Stimulated activated CD4-positive, alpha-beta T cell treated with anti-CD3 and anti-CD28 coated beads, Interleukin-12 subunit alpha, Interleukin-12 subunit beta, amount 100 ng/mL, for 48 hours (primary cell): ENCODE measurements around the gene EOMES.
"Not testable (repeated sequence)": the region's sequence is repeated elsewhere in the genome, so short reads cannot be mapped to it uniquely, and the experiment has no call there.

Experiments
- DNase-seq, 3 donors: peaks; one replicate each; pipeline ENCODE4 v3.0.0-alpha.2; 2020; ENCODE audit warnings: low read depth in 2 of 3, low spot score in 1 of 3

EOMES gene

GRCh38 chr3:27721717-27722564 lies at the start of gene EOMES:
TSS of gene EOMES (minus strand) at chr3:27722323. CDS start at chr3:27722294, 29 bp downstream.
- DNase-seq: peak in 2 of 3 donors; percentile 53 to 60

DNA sequence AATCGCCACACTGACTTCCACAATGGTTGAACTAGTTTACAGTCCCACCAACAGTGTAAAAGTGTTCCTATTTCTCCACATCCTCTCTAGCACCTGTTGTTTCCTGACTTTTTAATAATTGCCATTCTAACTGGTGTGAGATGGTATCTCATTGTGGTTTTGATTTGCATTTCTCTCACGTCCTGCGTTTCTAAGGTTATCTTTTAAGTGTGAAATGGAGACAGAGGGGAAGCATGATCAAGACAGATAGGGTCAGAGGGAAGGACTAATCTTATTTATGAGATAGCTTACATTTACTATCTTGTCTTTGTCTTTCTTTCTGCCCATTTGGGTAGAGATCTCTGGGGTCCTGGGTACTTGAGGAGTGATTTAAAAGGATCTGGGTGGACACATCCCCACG lies 48.3 kb upstream of the EOMES start:
- DNase-seq: not testable (repeated sequence)

- DNase-seq: no peak
Observed at GRCh38 chr3:27767000-27767399, 44.9 kb upstream of the EOMES start.

DNA sequence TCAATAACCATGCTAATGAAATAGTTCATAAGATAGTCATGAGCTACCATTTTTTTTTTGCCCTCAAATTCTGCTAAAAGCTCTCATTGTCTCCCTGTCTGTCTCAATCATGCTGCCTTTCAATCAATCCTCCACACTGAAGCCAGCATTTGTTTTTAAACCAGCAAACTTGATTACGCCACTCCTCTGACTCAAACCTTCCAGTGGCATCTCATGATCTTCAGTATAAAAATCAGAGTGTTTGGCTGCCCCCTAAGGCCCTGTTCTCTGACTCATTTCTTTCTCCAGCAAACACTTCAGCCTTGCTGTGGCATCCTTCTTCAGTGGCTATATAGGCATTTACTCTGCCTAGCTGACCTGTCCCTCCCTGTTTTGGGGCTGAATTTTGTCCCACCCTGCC lies 36.0 kb upstream of the EOMES start:
- peak in 1 of 3 donors; percentile 24 for DNase-seq

DNA sequence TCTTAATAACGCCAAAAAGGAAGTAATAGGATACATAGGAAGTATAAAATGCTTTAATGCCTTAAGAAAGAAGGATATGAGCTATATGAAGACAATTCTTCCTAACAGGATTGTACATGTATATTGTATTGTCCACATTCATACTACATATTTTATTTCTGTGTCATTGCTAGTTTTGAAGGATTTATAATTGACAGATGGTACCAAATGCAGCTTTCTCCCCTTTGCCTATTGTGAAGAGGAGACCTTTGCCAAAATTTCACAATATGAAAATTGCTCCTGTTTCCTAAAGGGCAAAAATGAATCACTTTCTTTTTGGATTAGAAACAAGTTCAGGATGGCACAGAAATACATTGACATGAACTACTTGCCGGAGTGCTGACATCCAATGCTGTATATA lies 34.8 kb upstream of the EOMES start:
- DNase-seq: no peak

- no peak for DNase-seq
Observed at GRCh38 chr3:27752926-27753325, 30.8 kb upstream of the EOMES start.

GRCh38 chr3:27749643-27750042 lies 27.5 kb upstream of the EOMES start:
- no peak for DNase-seq

DNA sequence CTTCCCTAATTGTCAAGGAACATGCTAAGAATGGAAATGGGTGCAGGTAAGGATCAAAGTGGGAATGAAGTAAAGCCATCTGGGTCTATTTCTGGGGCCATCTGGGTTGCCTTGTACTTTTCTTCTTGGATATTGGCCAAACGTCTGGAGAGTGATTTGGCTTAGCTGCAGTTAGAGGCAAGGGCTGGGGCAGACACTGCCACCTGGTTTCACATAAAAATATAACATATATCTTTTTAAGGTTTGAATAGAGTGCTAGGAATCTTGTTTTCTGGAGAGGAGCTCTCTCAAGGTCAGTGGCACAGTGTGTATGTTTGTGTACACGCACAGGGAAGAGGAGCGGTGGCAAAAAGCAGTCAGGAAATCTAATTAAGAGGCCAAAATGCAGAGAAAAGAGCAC lies 24.7 kb upstream of the EOMES start:
- no peak for DNase-seq

DNA sequence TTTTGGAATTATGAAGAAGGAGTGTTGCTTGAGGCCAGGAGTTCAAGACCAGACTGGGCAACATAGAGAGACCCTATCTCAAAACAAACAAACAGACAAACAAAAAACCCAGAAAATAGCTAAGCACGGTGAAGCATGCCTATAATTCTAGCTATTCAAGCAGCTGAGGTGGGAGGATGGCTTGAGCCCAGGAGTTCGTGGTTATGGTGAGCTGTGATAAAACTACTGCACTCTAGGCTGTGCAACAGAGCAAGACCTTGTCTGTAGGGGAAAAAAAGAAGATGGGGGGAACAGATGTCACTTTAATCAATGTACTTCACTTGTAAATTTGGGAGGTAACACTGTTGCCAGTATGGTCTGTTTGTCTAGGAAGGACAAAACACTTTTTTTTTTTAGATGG lies 18.7 kb upstream of the EOMES start:
- DNase-seq: no peak

DNA sequence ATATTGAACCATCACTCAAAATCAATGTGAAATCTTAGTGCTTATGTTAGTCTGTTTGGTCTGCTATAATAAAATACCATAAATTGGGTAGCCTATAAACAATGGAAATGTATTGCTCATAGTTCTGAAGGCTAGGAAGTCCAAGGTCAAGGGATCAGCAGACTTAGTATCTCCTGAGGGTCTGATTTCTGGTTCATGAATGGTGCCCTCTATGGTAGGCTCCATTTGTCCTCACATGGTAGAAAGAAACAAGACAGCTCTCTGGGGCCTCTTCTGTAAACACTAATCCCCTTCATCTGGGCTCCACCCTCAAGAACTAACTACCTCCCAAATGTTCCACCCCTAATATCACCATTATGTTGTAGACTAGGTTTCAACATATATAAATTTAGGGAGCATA lies 15.0 kb upstream of the EOMES start:
- no peak for DNase-seq

DNA sequence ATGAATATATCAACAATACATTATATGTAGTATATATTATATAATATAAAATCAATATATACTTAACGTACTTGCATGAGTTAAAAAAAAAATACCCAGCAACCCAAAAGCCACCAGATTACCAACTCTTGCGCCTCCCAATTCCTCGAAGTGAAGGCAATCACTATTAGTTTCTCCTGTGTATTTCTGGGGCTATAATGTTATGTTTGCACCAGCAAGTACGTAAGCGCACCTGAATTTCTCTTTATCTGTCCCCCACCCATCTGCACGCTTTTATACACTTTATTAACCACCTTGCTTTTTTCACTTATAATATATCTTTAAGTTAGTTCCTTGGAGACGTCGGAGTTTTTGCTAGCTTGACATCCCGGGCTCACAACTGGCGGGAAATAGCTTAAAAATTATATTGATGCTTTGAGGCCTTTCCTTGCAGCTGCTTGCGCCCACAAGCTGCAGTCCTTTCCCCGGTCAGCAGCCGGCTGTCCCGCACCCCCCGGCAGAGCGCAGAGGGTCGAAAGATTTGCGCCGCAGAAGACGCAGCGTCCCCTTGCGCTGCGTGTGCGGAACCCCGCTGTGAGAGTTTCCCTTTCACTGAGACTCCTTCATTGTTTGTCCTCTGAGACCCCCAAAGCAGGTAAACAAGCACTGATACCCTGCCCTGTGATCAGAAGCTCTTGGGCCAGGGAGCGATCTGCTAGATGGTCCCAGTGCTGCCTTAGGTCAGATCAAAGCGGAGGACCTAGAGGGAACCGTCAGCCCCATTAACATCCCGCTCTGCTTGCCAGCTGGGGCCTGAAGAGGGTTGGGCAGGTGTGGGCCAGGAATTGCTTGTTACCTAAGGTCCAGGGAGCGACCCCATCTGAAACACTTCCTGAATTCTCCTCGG lies 8.9 kb upstream of the EOMES start:
- DNase-seq: no peak

GRCh38 chr3:27729748-27730611 lies 7.9 kb upstream of the EOMES start:
- DNase-seq: no peak

DNA sequence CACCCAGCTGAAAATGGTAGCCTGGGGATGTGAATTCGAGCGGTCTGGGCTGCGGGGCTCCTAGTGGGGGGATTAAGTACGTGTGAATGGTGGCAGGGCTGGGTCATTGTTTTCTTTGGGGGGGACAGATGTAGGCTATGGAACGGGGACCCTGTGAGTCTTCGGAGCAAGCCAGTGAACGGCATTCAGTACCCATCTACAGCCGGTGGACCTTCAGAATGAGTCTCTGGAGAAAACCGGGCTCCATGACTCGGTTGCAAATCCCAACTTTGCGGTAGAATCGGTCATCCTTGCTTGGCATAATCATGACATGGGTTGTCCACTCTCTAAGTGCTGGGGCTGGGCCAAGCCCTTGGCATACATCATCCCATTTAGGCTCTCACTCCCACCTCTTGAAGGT lies 7.2 kb upstream of the EOMES start:
- DNase-seq: no peak

GRCh38 chr3:27728195-27729087 lies 6.3 kb upstream of the EOMES start:
- DNase-seq: no peak

- DNase-seq: no peak
Observed at GRCh38 chr3:27726240-27726639, 4.1 kb upstream of the EOMES start.

- DNase-seq: no peak
Observed at GRCh38 chr3:27724459-27725197, 2.5 kb upstream of the EOMES start.

- DNase-seq: no peak
Observed at GRCh38 chr3:27723815-27724458, 1.8 kb upstream of the EOMES start.

DNA sequence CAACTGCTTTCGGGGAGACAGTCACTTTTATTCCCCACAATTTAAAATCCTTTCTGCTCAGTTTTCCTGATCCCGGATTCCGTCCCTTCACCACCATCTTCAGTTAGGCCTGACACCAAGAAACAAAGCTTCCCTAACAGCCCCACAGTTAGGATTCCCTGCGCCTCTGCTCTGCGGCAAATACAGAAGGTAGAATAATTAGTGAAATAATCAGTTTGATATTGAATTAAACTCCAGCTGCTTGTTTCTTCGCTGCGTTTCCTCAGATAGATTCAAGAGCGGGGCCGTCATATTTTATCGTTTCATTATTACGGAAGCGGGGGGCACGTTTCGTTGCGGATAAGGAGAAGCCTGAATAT lies 1.3 kb upstream of the EOMES start:
- DNase-seq: no peak

DNA sequence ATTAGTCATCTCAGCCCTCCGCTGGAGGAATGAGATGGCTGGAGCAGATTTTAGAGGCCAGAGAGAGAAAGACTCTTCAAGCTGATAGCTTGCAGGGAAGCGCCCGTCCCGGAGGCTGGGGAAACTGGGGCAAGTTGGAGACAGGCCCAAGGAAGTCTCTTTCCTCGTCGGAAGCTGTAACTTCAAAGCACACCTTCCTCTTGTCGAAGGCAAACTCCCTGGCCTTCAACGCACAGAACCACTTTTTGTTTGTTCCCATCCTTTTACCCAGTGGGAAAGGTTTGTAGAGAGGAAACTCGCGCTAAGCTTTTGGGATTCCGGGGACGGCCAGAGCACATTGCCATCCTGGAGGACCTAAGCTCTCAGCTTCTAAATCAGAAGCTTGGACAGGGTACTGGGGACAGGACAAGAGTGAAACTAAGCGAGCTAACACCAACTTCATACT lies 900 bp upstream of the EOMES start:
- no peak for DNase-seq
